Small intestine (tissue), 7 donors: Measurements from ENCODE around the gene AIPL1. TPM values are rescaled to one million over a fixed set of nuclear protein-coding genes. Genes with fewer than 3 reads are reported as not detected.
A peak's percentile ranks its signal among the peaks of the same experiment; 100 is the strongest.

Experiments
- DNase-seq, 2 donors: peaks; one replicate each; pipeline versions ENCODE4 v3.0.0 to v3.0.0-alpha.2; 2013
- FAIRE-seq: peaks from 2 replicates; lab custom pipeline; 2012; peaks lifted over from hg19 to GRCh38; lab: Jason Lieb, UNC
- H3K27ac ChIP-seq, 3 donors: one replicate each; pipeline ENCODE4 v1.5.1; 2013; ENCODE audit warnings: low read length in 2 of 3, mild to moderate bottlenecking in 2 of 3, control low read depth in 1 of 3, inconsistent platforms in 1 of 3, low read depth in 1 of 3, moderate library complexity in 1 of 3
- H3K27me3 ChIP-seq, 3 donors: one replicate each; pipeline ENCODE4 v1.6.1; 2013; ENCODE audit warnings: low read length in 3 of 3, inconsistent platforms in 1 of 3; ENCODE audit not compliant: control insufficient read depth in 3 of 3, insufficient read depth in 3 of 3
- H3K36me3 ChIP-seq, 3 donors: one replicate each; pipeline ENCODE4 v1.6.1; 2013; ENCODE audit warnings: low read length in 3 of 3, inconsistent platforms in 1 of 3, low read depth in 1 of 3, mild to moderate bottlenecking in 1 of 3, moderate library complexity in 1 of 3; ENCODE audit not compliant: control insufficient read depth in 3 of 3, insufficient read depth in 2 of 3
- H3K4me1 ChIP-seq, 3 donors: one replicate each; pipeline ENCODE4 v1.6.1; 2013; ENCODE audit warnings: low read length in 2 of 3, inconsistent platforms in 1 of 3, low read depth in 1 of 3, mild to moderate bottlenecking in 1 of 3, moderate library complexity in 1 of 3; ENCODE audit not compliant: control insufficient read depth in 3 of 3, insufficient read depth in 2 of 3
- H3K4me3 ChIP-seq, 3 donors: one replicate each; pipeline ENCODE4 v1.5.1; 2013; ENCODE audit warnings: low read length in 3 of 3, control low read depth in 1 of 3, inconsistent platforms in 1 of 3, low read depth in 1 of 3, mild to moderate bottlenecking in 1 of 3, moderate library complexity in 1 of 3
- H3K9me3 ChIP-seq, 2 donors: one replicate each; pipeline ENCODE4 v1.6.1; 2013; ENCODE audit warnings: low read depth in 1 of 2, low read length in 1 of 2; ENCODE audit not compliant: control insufficient read depth in 2 of 2, insufficient read depth in 1 of 2
- WGBS, 3 donors: extraction: QIAGEN DNeasy Blood & Tissue Kit; methylation state at CpG; one replicate each; pipeline ENCODE4 v1.1.7; 2013; 5-methylcytosine and 5-hydroxymethylcytosine counted together
- polyA plus RNA-seq, 4 donors: library from polyadenylated mRNA; stranded (reverse) in 3 of 4; unstranded in 1 of 4; fragments of 200-250 nt in 3 of 4; fragments of 120-200 nt in 1 of 4; gene quantifications; one replicate each; pipeline versions ENCODE4 v1.2.1 to v1.2.3, GENCODE V29; 2013
- donor health status: healthy with polysubstance abuse.
- donor health status: control.
- donor health status: control.
- donor health status: Bipolar disorder and iron deficiency.
- donor health status: healthy.

Gene AIPL1
- polyA plus RNA-seq, 4 donors = not detected

GRCh38 chr17:6456321-6456720 lies 21.4 kb upstream of the AIPL1 start:
- WGBS, 3 donors = 60 to 83% (median 61%) methylated on average over 9 of the region's 9 CpGs
- no peaks in the 10 kb centered on the region for H3K36me3 ChIP-seq
- peaks cover 0 to 9% (median 2%) of the 10 kb centered on the region in 3 donors for H3K4me1 ChIP-seq
- no peak overlapping the region for H3K27ac ChIP-seq
- H3K27me3 ChIP-seq = no peaks in the 10 kb centered on the region
- no peak overlapping the region for H3K4me3 ChIP-seq
- FAIRE-seq (no peak), DNase-seq (peak in 1 of 2 donors; percentile 26)
- no peaks in the 10 kb centered on the region for H3K9me3 ChIP-seq

DNA sequence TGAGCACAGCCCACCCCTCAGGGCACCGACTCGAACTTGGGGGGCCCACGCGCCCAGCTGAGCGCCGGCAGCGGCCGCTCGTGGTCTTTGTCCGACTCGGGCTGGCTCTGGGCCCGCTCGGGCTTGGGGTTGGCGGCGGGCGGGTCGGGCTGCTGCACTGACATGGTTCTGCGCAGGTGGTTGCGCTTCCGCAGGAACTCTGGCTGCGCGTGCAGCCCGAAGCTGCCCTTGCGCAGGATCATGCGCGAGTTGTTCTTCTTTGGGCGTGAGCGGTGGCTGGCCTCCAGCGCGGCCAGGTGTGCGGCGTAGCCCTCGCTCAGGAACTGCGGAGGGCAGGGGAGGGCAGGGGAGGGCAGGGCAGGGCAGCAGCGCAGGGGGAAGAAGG lies 20.4 kb upstream of the AIPL1 start:
- 0 to 3% (median 1%) methylated on average over 21 to 34 of the region's 35 CpGs for WGBS, 3 donors
- H3K36me3 ChIP-seq = no peaks in the 10 kb centered on the region
- H3K4me3 ChIP-seq = no peak overlapping the region
- H3K27me3 ChIP-seq = no peaks in the 10 kb centered on the region
- H3K9me3 ChIP-seq = no peaks in the 10 kb centered on the region
- DNase-seq (peak; percentile 61 to 73), FAIRE-seq (no peak)
- no peak overlapping the region for H3K27ac ChIP-seq
- peaks cover 0 to 9% (median 2%) of the 10 kb centered on the region in 3 donors for H3K4me1 ChIP-seq

DNA sequence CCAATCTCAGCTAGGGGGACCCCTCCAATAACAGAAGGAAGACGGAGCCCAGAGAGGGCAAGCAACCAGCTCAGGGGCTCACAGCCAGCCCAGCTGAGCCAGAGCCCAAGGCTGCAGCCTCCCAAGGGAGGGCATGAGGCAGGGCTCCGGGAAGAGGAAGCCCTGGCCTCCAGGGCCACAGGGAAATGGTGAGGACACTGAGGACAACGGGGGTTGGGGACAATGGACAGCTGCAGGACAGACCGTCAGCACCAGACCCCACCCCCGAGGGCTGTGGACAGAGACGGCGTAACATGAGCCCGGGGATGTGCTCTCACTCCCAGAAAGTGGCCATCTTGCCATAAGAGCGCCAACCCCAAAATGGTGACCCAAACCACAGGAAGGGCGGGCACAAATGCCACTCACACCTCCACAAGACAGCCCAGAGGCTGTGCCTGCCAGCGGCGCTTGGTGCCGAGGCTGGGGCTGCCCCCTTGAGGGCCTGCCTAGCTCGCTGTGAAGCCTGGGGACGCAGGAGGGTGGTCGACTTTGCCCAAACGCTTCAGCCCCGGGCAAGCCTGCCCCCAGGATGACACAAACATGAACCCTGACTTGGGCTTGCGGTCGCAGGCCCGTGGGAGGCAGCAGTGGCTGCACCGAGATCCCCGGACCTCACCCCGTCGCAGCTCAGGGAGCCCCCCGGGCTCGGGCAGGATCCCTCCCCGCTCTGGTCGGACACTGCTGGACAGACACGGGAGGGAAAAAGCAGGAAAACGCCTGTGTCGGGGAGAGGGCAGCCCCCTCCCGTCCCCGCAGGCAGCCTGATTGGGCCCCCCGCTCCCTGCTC lies 19.8 kb upstream of the AIPL1 start:
- Histone ChIP-seq H3K4me1 (peaks cover 0 to 9% (median 2%) of the 10 kb centered on the region in 3 donors), H3K27ac (no peak overlapping the region), H3K27me3 (no peaks in the 10 kb centered on the region), H3K9me3 (no peaks in the 10 kb centered on the region), H3K4me3 (no peak overlapping the region), H3K36me3 (no peaks in the 10 kb centered on the region)
- 54 to 75% (median 68%) methylated on average over 30 to 35 of the region's 35 CpGs for WGBS, 3 donors
- no peak for FAIRE-seq
- DNase-seq = no peak

DNA sequence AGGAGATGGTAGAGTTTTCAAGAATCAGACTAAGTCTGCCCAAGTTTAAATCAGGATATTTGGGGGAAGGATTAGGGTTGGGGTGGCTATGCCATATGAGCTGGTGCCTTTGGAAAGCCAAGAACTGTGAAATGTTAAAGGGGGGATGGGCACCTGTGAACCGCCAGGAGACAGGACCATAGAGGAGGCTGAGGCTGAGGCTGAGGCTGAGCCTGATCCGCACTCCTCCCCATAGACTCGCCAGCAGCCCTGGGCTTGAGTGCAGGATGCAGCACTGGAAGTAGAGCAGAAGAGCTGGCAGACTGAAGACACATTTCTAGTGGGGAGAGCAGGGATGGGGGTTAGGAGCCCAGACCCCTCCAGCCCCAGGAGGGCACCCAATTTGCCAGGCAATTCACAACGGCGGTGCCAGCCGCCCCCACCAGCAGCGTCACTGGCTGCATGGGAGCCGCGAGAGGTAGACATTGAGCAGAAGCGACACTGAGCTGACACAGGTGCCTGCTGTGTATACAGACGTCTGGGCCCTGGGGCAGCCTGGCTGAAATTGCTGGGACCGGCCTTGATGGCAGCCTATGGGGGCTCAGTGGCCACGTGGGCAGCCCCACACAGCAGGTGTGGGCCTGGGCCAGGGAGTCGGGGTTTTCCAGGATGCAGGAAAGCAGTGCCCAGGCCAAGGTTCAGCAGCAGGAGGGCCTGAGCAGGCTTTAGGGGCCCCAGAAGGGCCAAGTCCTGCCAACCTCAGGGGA lies 18.5 kb upstream of the AIPL1 start:
- H3K4me1 ChIP-seq = peaks cover 0 to 9% (median 2%) of the 10 kb centered on the region in 3 donors
- WGBS, 3 donors = 41 to 64% (median 64%) methylated on average over 14 of the region's 14 CpGs
- H3K36me3 ChIP-seq = peaks cover 0 to 9% (median 0%) of the 10 kb centered on the region in 3 donors
- H3K4me3 ChIP-seq = no peak overlapping the region
- no peaks in the 10 kb centered on the region for H3K9me3 ChIP-seq
- no peaks in the 10 kb centered on the region for H3K27me3 ChIP-seq
- no peak for FAIRE-seq
- DNase-seq = no peak
- no peak overlapping the region for H3K27ac ChIP-seq

DNA sequence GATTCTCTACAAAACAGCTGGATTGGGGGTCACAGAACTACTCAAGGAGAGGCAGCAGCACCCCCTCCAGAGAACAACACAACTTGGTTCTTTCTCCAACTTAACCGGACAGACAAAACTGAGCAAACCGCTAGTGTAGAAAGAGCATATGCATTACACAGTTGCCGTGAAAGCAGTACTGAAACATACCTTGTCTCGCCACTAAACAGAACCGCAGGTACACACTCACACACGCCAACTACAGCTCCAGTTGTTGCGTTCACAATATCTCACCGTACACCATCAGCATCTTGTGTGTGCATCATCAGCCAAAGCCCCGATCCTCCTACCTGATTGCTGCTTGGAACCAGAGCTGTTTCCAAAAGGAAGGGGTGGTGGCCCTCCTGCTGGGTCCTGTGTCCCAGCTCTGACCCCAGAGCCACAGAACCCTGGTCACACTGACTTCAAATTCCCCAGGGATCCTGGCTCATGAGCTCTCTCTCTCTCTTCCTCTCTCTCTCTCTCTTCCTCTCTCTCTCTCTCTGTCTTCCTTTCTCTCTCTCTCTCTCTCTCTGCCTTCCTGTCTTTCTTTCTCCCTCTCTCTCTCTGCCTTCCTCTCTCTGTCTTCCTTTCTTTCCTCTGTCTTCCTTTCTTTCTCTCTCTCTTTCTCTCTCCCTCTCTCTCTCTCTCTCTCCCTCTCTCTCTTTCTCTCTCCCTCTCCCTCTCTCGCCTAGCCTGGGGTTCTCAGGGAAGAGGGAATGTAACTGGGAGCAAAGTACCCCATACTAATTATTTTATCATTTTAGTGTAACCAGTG lies 17.7 kb upstream of the AIPL1 start:
- no peak for FAIRE-seq

GRCh38 chr17:6450926-6451832 lies 16.3 kb upstream of the AIPL1 start:
- Histone ChIP-seq H3K27me3 (no peaks in the 10 kb centered on the region), H3K36me3 (peaks cover 0 to 15% (median 0%) of the 10 kb centered on the region in 3 donors), H3K27ac (no peak overlapping the region), H3K4me3 (no peak overlapping the region), H3K4me1 (peaks cover 0 to 2% (median 0%) of the 10 kb centered on the region in 3 donors), H3K9me3 (no peaks in the 10 kb centered on the region)
- FAIRE-seq (no peak), DNase-seq (no peak)
- WGBS, 3 donors = 41 to 50% (median 47%) methylated on average over 12 of the region's 12 CpGs

More for the DNA sequence above, 17.7 kb upstream of the AIPL1 start:
- DNase-seq = no peak
- WGBS, 3 donors = 81 to 88% (median 81%) methylated on average over 10 of the region's 10 CpGs
- Histone ChIP-seq H3K4me1 (peaks cover 0 to 2% (median 1%) of the 10 kb centered on the region in 3 donors), H3K36me3 (peaks cover 0 to 11% (median 0%) of the 10 kb centered on the region in 3 donors), H3K4me3 (no peak overlapping the region), H3K27me3 (no peaks in the 10 kb centered on the region), H3K27ac (no peak overlapping the region), H3K9me3 (no peaks in the 10 kb centered on the region)

DNA sequence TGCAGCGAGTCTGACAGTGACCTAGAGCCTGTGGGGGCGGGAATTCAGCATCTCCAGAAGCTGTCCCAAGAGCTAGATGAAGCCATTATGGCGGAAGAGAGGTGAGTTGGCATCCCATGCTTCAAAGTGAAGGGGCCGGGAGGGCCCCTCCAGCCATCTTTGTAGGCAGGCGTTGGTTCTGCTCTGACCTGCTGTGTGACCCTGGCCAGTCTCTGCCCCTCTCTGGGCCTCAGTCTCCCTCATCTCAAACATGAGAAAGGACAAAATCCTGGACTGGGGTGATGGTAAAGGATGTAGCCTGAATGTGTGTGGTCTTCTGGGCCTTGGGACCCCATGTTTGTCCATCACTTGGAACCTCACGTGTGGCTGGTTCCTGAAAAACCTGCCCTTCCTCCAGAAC lies 14.4 kb upstream of the AIPL1 start:
- no peaks in the 10 kb centered on the region for H3K4me1 ChIP-seq
- no peak for DNase-seq
- H3K27me3 ChIP-seq = no peaks in the 10 kb centered on the region
- FAIRE-seq = no peak
- no peak overlapping the region for H3K27ac ChIP-seq
- H3K4me3 ChIP-seq = no peak overlapping the region
- H3K9me3 ChIP-seq = no peaks in the 10 kb centered on the region
- 95 to 97% (median 96%) methylated on average over 6 of the region's 6 CpGs for WGBS, 3 donors
- H3K36me3 ChIP-seq = peaks cover 0 to 15% (median 0%) of the 10 kb centered on the region in 3 donors
